Measurements from ENCODE around the gene GALNT16.

The GALNT16 gene

GRCh38 chr14:69355607-69356281 lies 95.8 kb downstream of the GALNT16 start:
- H3K9me3 Mint-ChIP-seq, result no peaks in the 10 kb centered on the region
- no peak overlapping the region for H3K27ac Mint-ChIP-seq
- CTCF ChIA-PET, result interaction anchor here (1.1 kb wide), 1 partner anchor 41 kb away, joined by 3 read pairs; no protein-coding TSS in a partner anchor
- no peaks in the 10 kb centered on the region for H3K36me3 Mint-ChIP-seq
- peaks cover 23% of the 10 kb centered on the region for H3K4me1 Mint-ChIP-seq
- peaks cover 24% of the 10 kb centered on the region for H3K27me3 Mint-ChIP-seq
- H3K4me3 Mint-ChIP-seq, result no peak overlapping the region
- no peak for DNase-seq

GRCh38 chr14:69356903-69357543 lies 97.1 kb downstream of the GALNT16 start:
- H3K36me3 Mint-ChIP-seq, result no peaks in the 10 kb centered on the region
- CTCF ChIA-PET, result interaction anchor here (0.7 kb wide), 1 partner anchor 10 kb away, joined by 3 read pairs; no protein-coding TSS in a partner anchor
- DNase-seq, result no peak
- peaks cover 21% of the 10 kb centered on the region for H3K27me3 Mint-ChIP-seq
- no peaks in the 10 kb centered on the region for H3K9me3 Mint-ChIP-seq
- no peak overlapping the region for H3K27ac Mint-ChIP-seq
- no peak overlapping the region for H3K4me3 Mint-ChIP-seq
- peaks cover 23% of the 10 kb centered on the region for H3K4me1 Mint-ChIP-seq

- no peak for DNase-seq
- no peaks in the 10 kb centered on the region for H3K36me3 Mint-ChIP-seq
- no peaks in the 10 kb centered on the region for H3K9me3 Mint-ChIP-seq
- H3K4me1 Mint-ChIP-seq, result peaks cover 23% of the 10 kb centered on the region
- H3K4me3 Mint-ChIP-seq, result no peak overlapping the region
- peaks cover 21% of the 10 kb centered on the region for H3K27me3 Mint-ChIP-seq
- H3K27ac Mint-ChIP-seq, result no peak overlapping the region
- CTCF ChIA-PET, result interaction anchor here (0.7 kb wide), 1 partner anchor 10 kb away, joined by 3 read pairs; no protein-coding TSS in a partner anchor
Measured at GRCh38 chr14:69357544-69358200, 97.7 kb downstream of the GALNT16 start.

- no peaks in the 10 kb centered on the region for H3K9me3 Mint-ChIP-seq
- H3K4me3 Mint-ChIP-seq, result no peak overlapping the region
- no peak overlapping the region for H3K27ac Mint-ChIP-seq
- peaks cover 21% of the 10 kb centered on the region for H3K27me3 Mint-ChIP-seq
- CTCF ChIA-PET, result no interaction called here
- no peaks in the 10 kb centered on the region for H3K36me3 Mint-ChIP-seq
- no peak for DNase-seq
- peaks cover 23% of the 10 kb centered on the region for H3K4me1 Mint-ChIP-seq
Measured at GRCh38 chr14:69358233-69358963, 98.4 kb downstream of the GALNT16 start.

- H3K36me3 Mint-ChIP-seq, result no peaks in the 10 kb centered on the region
- CTCF ChIA-PET, result no interaction called here
- no peaks in the 10 kb centered on the region for H3K9me3 Mint-ChIP-seq
- peaks cover 18% of the 10 kb centered on the region for H3K4me1 Mint-ChIP-seq
- no peak overlapping the region for H3K27ac Mint-ChIP-seq
- no peak overlapping the region for H3K4me3 Mint-ChIP-seq
- peaks cover 21% of the 10 kb centered on the region for H3K27me3 Mint-ChIP-seq
- DNase-seq, result no peak
Measured at GRCh38 chr14:69358966-69359365, 99.0 kb downstream of the GALNT16 start.

- no peak overlapping the region for H3K27ac Mint-ChIP-seq
- no peak overlapping the region for H3K4me3 Mint-ChIP-seq
- CTCF ChIA-PET, result interaction anchor here (1.5 kb wide), 1 partner anchor 118 kb away, joined by 3 read pairs; no protein-coding TSS in a partner anchor
- peaks cover 21% of the 10 kb centered on the region for H3K27me3 Mint-ChIP-seq
- H3K4me1 Mint-ChIP-seq, result peaks cover 2% of the 10 kb centered on the region
- H3K9me3 Mint-ChIP-seq, result no peaks in the 10 kb centered on the region
- no peaks in the 10 kb centered on the region for H3K36me3 Mint-ChIP-seq
- DNase-seq, result no peak
Measured at GRCh38 chr14:69360438-69361108, 100.6 kb downstream of the GALNT16 start.

GRCh38 chr14:69363055-69363454 lies 103.1 kb downstream of the GALNT16 start:
- no peak for DNase-seq
- Mint-ChIP-seq H3K4me3 (no peak overlapping the region), H3K27ac (no peak overlapping the region), H3K4me1 (no peaks in the 10 kb centered on the region), H3K27me3 (peaks cover 14% of the 10 kb centered on the region), H3K9me3 (no peaks in the 10 kb centered on the region), H3K36me3 (no peaks in the 10 kb centered on the region)
- CTCF ChIA-PET, result interaction anchor here (1.2 kb wide), 1 partner anchor 16 kb away, joined by 4 read pairs; no protein-coding TSS in a partner anchor

GRCh38 chr14:69363964-69364363 lies 104.0 kb downstream of the GALNT16 start:
- H3K36me3 Mint-ChIP-seq, result no peaks in the 10 kb centered on the region

GRCh38 chr14:69364378-69364777 lies 104.4 kb downstream of the GALNT16 start:
- Mint-ChIP-seq H3K4me1 (no peaks in the 10 kb centered on the region), H3K4me3 (no peak overlapping the region), H3K9me3 (no peaks in the 10 kb centered on the region), H3K27me3 (peaks cover 10% of the 10 kb centered on the region), H3K27ac (no peak overlapping the region), H3K36me3 (no peaks in the 10 kb centered on the region)
- no peak for DNase-seq
- CTCF ChIA-PET, result interaction anchor here (1.2 kb wide), 1 partner anchor 34 kb away, joined by 3 read pairs; the partner anchor contains the start of genes ERH and SLC39A9

More at GRCh38 chr14:69363964-69364363, 104.0 kb downstream of the GALNT16 start:
- peaks cover 10% of the 10 kb centered on the region for H3K27me3 Mint-ChIP-seq
- H3K4me3 Mint-ChIP-seq, result no peak overlapping the region
- H3K27ac Mint-ChIP-seq, result no peak overlapping the region
- no peak for DNase-seq
- H3K4me1 Mint-ChIP-seq, result no peaks in the 10 kb centered on the region
- CTCF ChIA-PET, result interaction anchor here (1.2 kb wide), 1 partner anchor 34 kb away, joined by 3 read pairs; the partner anchor contains the start of genes ERH and SLC39A9
- no peaks in the 10 kb centered on the region for H3K9me3 Mint-ChIP-seq

- DNase-seq, result no peak
- CTCF ChIA-PET, result no interaction called here
- Mint-ChIP-seq H3K27ac (no peak overlapping the region), H3K4me1 (no peaks in the 10 kb centered on the region), H3K9me3 (no peaks in the 10 kb centered on the region), H3K4me3 (no peak overlapping the region), H3K27me3 (peaks cover 4% of the 10 kb centered on the region), H3K36me3 (no peaks in the 10 kb centered on the region)
Measured at GRCh38 chr14:69366069-69366468, 106.1 kb downstream of the GALNT16 start.

GRCh38 chr14:69366761-69367160 lies 106.8 kb downstream of the GALNT16 start:
- Mint-ChIP-seq H3K36me3 (no peaks in the 10 kb centered on the region), H3K27ac (no peak overlapping the region), H3K4me1 (no peaks in the 10 kb centered on the region), H3K9me3 (no peaks in the 10 kb centered on the region), H3K27me3 (peaks cover 4% of the 10 kb centered on the region), H3K4me3 (no peak overlapping the region)
- CTCF ChIA-PET, result no interaction called here
- DNase-seq, result no peak

GRCh38 chr14:69368381-69368780 lies 108.4 kb downstream of the GALNT16 start:
- DNase-seq, result no peak
- H3K4me1 Mint-ChIP-seq, result no peaks in the 10 kb centered on the region
- H3K4me3 Mint-ChIP-seq, result no peak overlapping the region
- H3K9me3 Mint-ChIP-seq, result no peaks in the 10 kb centered on the region
- no peak overlapping the region for H3K27ac Mint-ChIP-seq
- peaks cover 4% of the 10 kb centered on the region for H3K36me3 Mint-ChIP-seq
- H3K27me3 Mint-ChIP-seq, result peaks cover 4% of the 10 kb centered on the region
- CTCF ChIA-PET, result no interaction called here

GRCh38 chr14:69370061-69370460 lies 110.1 kb downstream of the GALNT16 start:
- H3K4me1 Mint-ChIP-seq, result peaks cover 4% of the 10 kb centered on the region
- H3K4me3 Mint-ChIP-seq, result no peak overlapping the region
- peaks cover 4% of the 10 kb centered on the region for H3K36me3 Mint-ChIP-seq
- H3K9me3 Mint-ChIP-seq, result no peaks in the 10 kb centered on the region
- H3K27me3 Mint-ChIP-seq, result peaks cover 4% of the 10 kb centered on the region
- CTCF ChIA-PET, result interaction anchor here (0.9 kb wide), 1 partner anchor 109 kb away, joined by 3 read pairs; no protein-coding TSS in a partner anchor
- no peak for DNase-seq
- H3K27ac Mint-ChIP-seq, result no peak overlapping the region

Measured in activated naive CD4-positive, alpha-beta T cell treated with anti-CD3 and anti-CD28 coated beads, Interleukin-2, amount 10 ng/mL, durations not matched to agents 7 days and 5 days (primary cell).